ENCODE data around the gene PLEKHG1. TPM values are rescaled to one million over a fixed set of nuclear protein-coding genes. Genes with fewer than 3 reads are reported as not detected.

Gene PLEKHG1
- total and polyA plus RNA-seq, 4 donors, result 3.0 to 11.9 (median 5.2) TPM

- TF ChIP-seq CTCF (IDR thresholded peaks at IDR 0.05; ENCODE audit: low read depth, low read length, missing input control) (no peak), HNF4A (conservative IDR thresholded peaks at IDR 0.05) (no peak)
These were observed 26.2 kb downstream of the PLEKHG1 start (continued) for GRCh38 chr6:150625927-150626326.

- no peaks in the 10 kb centered on the region for H3K9me3 ChIP-seq (ENCODE audit: control insufficient read depth in 4 of 4, low read length in 3 of 4)
- peak overlapping the region in 1 of 2 donors; percentile 26 for H3K27ac ChIP-seq (ENCODE audit: low read depth in 1 of 2, low read length in 2 of 2)
- TF ChIP-seq HNF4A (conservative IDR thresholded peaks at IDR 0.05) (no peak), ZBTB33 (IDR thresholded peaks at IDR 0.05) (no peak), EGR1 (IDR thresholded peaks at IDR 0.05; ENCODE audit: low read depth in 2 of 2) (no peak), FOXA1 (IDR thresholded peaks at IDR 0.05) (no peak), FOXA2 (IDR thresholded peaks at IDR 0.05) (no peak), ATF3 (IDR thresholded peaks at IDR 0.05) (no peak)
- no peaks in the 10 kb centered on the region for H3K36me3 ChIP-seq (ENCODE audit: control insufficient read depth in 4 of 4, insufficient read depth in 3 of 4, low read depth in 1 of 4, low read length in 3 of 4)
- no peak for DNase-seq (ENCODE audit: low spot score)
- H3K4me1 ChIP-seq (ENCODE audit: control insufficient read depth in 4 of 4, insufficient read depth in 4 of 4, low read length in 3 of 4), result peaks cover 13 to 29% (median 26%) of the 10 kb centered on the region in 4 donors
- no peak overlapping the region for H3K4me3 ChIP-seq (ENCODE audit: low read depth in 1 of 3, low read length in 3 of 3)
- no peaks in the 10 kb centered on the region for H3K27me3 ChIP-seq (ENCODE audit: control insufficient read depth in 4 of 4, insufficient read depth in 4 of 4, low read length in 3 of 4)
- no peak overlapping the region for H3K9ac ChIP-seq (ENCODE audit: low read depth in 1 of 2, low read length in 2 of 2)
These were observed 27.5 kb downstream of the PLEKHG1 start for GRCh38 chr6:150627154-150627553.

- peak overlapping the region; percentile 26 to 28 for H3K27ac ChIP-seq (ENCODE audit: low read depth in 1 of 2, low read length in 2 of 2)
- H3K9ac ChIP-seq (ENCODE audit: low read depth in 1 of 2, low read length in 2 of 2), result no peak overlapping the region
- no peak for DNase-seq (ENCODE audit: low spot score)
- peaks cover 16 to 34% (median 30%) of the 10 kb centered on the region in 4 donors for H3K4me1 ChIP-seq (ENCODE audit: control insufficient read depth in 4 of 4, insufficient read depth in 4 of 4, low read length in 3 of 4)
- H3K36me3 ChIP-seq (ENCODE audit: control insufficient read depth in 4 of 4, insufficient read depth in 3 of 4, low read depth in 1 of 4, low read length in 3 of 4), result no peaks in the 10 kb centered on the region
- no peak overlapping the region for H3K4me3 ChIP-seq (ENCODE audit: low read depth in 1 of 3, low read length in 3 of 3)
- TF ChIP-seq EGR1 (IDR thresholded peaks at IDR 0.05; ENCODE audit: low read depth in 2 of 2), result no peak
- no peak for TF ChIP-seq CTCF (IDR thresholded peaks at IDR 0.05; ENCODE audit: low read depth, low read length, missing input control)
- TF ChIP-seq YY1 (IDR thresholded peaks at IDR 0.05), result no peak
- TF ChIP-seq ATF3 (IDR thresholded peaks at IDR 0.05), result no peak
- no peak for TF ChIP-seq REST (IDR thresholded peaks at IDR 0.05)
- H3K27me3 ChIP-seq (ENCODE audit: control insufficient read depth in 4 of 4, insufficient read depth in 4 of 4, low read length in 3 of 4), result no peaks in the 10 kb centered on the region
- no peaks in the 10 kb centered on the region for H3K9me3 ChIP-seq (ENCODE audit: control insufficient read depth in 4 of 4, low read length in 3 of 4)
- WGBS, result 54% methylated on average over 5 of the region's 5 CpGs
These were observed 27.9 kb downstream of the PLEKHG1 start for GRCh38 chr6:150627585-150628025.

Measured in liver (tissue), 9 donors.